HG03025 (cell line): ENCODE results near the gene THBS1.

Experiments used
- ATAC-seq: cut with Tn5 transposase; IDR thresholded peaks from one replicate; pipeline ENCODE4 v1.9.1; 2021; ENCODE audit warnings: mild to moderate bottlenecking, moderate library complexity; ENCODE audit not compliant: unreplicated experiment, low FRiP score

Gene THBS1

GRCh38 chr15:39627451-39628143, 46.7 kb downstream of the THBS1 start:
- ATAC-seq = no peak

DNA sequence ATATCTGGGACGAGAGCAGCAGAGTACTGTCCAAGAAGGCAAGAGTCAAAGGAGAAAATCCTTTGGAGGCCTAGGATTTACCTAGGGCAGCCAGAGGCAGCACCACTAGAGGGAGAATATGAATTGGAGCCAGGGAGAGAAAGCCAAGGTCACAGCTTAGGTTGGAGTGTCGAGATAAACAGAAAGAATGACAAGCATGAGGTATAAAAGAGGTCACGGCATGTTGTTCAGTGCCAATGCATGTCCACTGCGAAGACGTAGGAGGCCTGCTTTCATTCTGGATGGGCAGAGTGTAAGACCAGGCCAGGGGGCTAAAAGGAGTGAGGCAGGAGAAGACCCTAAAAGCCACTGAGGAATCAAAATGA, 47.2 kb downstream of the THBS1 start:
- ATAC-seq = no peak

DNA sequence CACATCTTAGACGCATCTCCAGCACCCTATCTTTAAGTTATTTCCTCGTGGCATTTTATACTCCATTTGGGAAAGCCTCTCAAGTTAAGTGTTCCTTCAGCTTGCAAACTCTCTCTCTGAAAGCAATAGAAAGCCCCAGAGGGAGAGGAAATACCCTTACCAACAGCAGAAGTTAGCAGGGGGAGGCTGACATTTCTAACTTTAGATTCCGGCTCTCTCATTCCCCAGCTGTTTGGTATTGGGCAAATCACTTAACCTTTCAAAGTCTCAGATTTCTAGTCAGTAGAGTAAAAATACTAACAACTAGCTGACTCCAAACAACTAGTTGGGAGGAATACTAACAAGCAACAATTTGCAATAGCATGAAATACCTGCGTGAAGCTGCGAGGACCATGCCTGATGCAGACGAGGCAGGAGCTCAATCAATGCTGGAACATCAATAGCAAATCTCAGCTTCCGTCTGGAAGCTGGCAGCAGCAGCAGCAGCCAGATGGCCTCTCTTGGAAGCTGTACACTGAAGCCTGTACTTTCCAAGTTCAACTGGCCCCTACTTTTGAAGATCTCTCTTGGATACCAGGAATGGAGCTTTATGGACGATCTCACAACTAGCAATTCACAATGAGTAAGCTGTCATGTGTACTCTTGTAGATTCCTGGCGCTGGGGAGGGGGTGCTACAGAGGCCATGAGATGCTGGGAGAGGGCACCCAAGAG, 47.8 kb downstream of the THBS1 start:
- ATAC-seq = no peak

- no peak for ATAC-seq
Observed at GRCh38 chr15:39629371-39629770, 48.5 kb downstream of the THBS1 start.

DNA sequence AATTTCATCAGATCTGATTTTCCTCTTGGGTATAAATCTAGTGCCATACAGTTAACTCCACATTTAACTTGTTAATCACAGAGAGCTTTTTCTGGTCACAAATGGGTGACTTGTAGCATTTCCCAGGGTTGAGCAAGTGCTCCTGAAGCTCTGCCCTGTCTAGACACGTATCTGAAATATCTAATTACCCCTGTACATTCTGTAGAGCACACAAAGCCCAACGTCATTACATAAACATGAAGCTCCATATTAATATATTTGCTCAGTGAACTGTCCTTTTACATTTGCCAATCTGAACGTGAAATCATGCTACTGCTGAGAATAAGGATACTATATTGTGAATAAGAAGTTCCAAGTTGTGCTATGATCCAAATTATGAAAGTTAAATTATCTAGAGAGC, 49.0 kb downstream of the THBS1 start:
- no peak for ATAC-seq

DNA sequence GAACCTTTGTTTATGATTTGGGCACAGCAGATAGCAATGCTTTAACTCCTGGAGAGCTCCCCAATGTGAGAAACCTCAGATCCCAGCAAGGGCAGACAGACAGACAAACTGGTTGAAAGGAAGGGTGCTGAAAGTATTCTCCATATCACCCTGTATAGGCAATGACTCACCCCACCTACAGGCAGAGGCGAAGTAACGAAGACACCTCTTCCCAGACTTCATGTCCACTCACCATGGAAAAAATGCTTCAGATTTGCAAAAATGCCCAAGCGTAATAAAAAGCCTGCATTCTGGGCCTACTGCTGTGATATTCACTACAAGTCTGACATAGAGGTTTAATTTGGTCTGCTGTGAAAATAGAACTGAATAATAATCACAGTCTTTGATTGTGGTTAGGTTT, 50.5 kb downstream of the THBS1 start:
- no peak for ATAC-seq

DNA sequence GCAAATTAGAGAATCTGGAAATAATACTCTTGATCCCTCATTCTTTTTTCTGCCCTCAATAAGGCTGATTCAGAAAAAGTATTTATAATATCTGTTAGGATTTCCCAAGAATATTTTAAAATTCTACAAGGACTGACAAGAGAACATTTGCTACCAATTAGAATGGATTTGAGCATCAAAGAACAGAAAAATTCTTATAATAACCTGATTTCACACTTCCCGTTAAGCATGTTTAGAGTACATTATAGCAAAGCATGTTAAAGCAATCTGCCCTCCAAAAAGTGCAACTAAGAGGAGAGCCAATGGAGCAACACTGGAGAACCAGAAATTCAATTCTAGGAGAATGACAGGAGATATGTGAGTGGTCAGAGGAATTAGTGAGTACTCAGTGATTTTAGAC, 57.2 kb downstream of the THBS1 start:
- no peak for ATAC-seq

DNA sequence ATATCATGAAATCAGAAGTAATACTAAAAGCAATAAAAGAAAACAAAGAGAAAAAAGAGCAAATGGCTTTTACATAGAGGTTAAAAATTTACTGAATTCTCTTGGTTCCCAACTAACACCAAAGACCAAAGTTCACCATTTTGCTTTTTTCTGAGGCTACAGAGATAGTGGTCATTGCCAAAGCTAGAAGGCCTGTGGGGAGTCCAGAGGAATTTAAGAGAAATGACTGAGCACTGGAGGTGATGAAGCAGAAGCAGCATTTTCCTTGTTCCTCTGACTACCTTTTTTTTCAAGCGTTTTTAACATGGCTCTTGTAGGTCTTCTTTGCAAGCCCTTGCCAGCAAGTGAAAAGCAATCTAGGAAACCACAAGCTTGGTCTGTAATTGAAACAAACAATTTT, 58.2 kb downstream of the THBS1 start:
- ATAC-seq = no peak

GRCh38 chr15:39640665-39641064, 59.8 kb downstream of the THBS1 start:
- no peak for ATAC-seq

DNA sequence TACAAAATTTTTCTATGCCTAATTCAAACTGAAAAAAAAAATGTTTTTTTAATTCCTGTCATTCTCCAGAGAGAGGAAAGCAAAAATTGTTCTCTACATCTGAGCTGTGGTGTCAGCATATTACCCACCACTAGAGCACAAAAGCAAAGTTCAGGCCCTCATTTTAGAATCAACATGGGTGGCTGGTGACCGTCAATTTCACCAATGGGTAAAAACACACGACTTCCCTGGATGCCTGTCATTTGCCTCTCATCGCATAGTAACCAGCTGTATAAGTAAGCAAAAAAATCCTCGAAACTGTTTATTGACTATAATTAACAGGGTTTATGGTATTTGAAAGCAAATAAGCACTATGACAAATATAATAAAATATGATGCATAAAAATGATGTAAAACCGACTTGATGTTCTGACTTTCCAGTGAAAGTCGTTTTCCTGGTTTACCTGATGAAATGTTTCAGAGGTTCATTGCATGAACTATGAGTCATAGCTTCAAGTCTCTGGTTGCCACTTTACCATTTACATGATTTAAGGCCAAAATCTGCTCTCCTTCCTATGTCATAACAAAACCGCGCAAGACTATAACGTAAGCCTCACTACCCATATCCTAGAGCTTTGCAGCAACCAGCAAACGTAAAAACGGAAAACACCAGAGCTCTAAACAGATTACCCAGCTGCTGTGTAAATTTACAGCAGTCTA, 60.5 kb downstream of the THBS1 start:
- ATAC-seq = no peak

DNA sequence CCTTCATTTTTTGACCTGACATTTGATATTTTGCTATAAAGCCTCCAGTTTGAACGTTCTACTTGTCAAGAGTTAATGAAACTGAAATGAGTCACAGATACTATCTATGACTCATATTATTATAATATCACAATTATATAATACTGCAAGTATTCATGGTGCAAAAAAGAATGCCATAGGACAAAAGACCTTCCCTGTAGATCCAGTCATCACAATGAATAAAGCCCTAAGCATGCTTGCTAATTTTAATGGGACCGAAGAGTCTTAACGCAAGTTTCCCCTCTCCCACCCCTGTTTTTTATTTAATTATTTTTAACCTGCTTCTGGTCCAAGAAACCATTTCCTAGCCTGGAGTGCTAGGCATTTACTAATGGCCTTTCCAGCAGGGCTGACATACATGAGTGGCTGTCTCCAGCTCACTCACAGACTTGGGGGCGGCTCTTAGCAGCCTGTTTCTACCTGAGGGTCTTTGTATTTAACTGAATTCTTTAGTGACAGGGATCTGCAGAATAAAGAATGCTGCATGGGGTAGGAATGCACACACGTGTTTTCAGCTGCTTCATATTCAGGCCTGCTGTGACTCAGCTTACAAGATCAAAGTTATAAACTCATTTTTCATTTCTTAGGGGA, 61.2 kb downstream of the THBS1 start:
- ATAC-seq = no peak

DNA sequence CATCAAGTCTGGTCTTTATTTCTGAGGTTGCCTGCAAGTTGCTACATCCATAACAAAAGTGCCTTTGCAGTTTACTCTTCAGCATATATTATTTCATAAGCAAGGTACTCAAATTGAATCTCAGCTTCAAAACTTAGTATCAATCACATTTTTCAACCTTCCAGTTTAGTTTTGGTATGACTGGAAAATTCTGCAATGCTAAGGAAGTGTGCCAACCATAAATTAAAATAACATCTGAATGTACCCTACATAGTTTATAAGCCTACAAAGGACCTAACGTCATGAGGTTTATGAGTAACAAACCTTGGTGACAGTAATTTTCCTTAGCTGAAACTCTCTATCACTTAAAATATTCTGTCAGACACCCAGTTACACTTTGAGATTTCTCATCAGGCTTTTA, 62.8 kb downstream of the THBS1 start:
- no peak for ATAC-seq

DNA sequence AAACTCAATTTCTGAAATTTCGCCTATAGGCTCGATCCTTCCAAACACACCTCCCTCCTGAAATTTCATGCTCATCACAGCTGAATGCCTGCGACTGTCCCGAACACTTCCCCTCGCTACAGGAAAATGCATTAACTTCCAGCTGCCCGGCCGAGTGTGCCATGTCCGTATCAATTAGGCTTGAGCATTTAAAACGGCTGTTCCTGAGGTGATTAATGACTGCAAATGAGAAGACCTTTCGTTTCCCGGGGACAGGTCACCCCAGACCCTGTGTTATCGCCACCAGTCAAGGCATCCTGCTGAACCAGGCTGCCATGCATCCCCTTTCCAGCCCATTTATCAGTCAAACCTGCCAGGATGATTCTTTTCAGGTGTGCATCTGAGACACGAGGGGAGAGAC, 63.3 kb downstream of the THBS1 start:
- ATAC-seq = no peak

GRCh38 chr15:39645138-39645975, 64.5 kb downstream of the THBS1 start:
- ATAC-seq = no peak

GRCh38 chr15:39645976-39646257, 65.0 kb downstream of the THBS1 start:
- ATAC-seq = no peak

DNA sequence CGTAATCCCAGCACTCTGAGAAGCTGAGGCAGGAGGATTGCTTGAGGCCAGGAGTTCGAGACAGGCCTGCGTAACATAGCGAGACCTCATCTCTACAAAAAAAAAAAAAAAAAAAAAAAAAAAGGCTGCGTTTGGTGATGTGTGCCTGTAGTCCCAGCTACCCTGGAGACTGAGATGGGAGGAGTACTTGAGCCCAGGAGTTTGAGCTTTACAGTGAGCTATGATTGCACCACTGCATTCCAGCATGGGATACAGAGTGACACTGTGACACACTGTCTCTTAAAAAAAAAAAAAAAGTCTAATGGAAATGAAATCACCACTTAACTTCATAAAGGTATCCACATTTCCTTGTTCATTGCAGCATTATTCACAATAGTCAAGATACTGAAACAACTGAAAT, 65.5 kb downstream of the THBS1 start:
- no peak for ATAC-seq
